ENCODE measurements around the gene ARHGAP23.

Gene ARHGAP23

DNA sequence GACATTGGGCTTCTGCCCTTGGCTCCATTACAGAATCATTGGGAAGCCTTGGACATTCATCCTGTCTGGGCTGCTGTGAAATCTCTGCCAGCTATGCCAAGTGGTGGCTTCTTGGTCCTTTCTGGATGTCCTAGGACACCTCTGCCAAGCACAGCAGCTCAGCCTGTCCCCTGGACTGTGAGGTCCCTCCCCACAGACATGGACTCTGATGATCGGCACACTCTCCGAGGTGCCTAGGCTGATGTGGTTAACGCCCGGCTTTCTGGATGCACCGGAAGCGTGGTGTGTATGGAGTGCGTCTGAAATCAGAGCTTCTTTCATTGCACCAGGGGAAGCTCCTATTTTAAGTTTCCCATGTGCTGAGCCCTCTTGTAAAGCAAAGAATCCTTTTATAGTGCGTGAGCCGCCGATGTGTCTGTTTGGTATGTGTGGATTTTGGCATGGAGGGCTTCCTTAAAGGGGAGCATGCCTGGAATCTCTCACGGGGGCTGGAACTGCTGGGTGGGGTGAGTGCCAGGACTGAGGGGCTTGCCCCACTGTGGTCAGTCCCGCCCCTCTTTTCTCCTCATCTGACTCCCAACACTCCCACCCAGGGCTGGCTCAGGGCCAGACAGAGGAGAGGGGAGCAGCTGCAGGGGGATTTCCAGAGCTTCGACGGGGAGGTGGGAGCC, 7.0 kb upstream of the ARHGAP23 start:
- no peaks in the 10 kb centered on the region for H3K9me3 ChIP-seq (ENCODE audit: control insufficient read depth in 1 of 2, low read length in 2 of 2)
- no peak overlapping the region for H3K27ac ChIP-seq (ENCODE audit: low read depth, low read length)
- no peak overlapping the region for H3K9ac ChIP-seq (ENCODE audit: low read depth in 1 of 2, low read length in 2 of 2)
- peaks cover 6 to 8% of the 10 kb centered on the region in 2 donors for H3K4me1 ChIP-seq (ENCODE audit: control insufficient read depth in 1 of 2, insufficient read depth in 2 of 2, low read length in 2 of 2)
- H3K4me3 ChIP-seq (ENCODE audit: low read depth in 1 of 2, low read length in 2 of 2) = no peak overlapping the region
- no peaks in the 10 kb centered on the region for H3K36me3 ChIP-seq (ENCODE audit: control insufficient read depth in 1 of 2, insufficient read depth in 2 of 2, low read length in 2 of 2)
- H3K27me3 ChIP-seq (ENCODE audit: control insufficient read depth in 1 of 2, insufficient read depth in 2 of 2, low read length in 2 of 2) = peaks cover 36 to 37% of the 10 kb centered on the region in 2 donors

DNA sequence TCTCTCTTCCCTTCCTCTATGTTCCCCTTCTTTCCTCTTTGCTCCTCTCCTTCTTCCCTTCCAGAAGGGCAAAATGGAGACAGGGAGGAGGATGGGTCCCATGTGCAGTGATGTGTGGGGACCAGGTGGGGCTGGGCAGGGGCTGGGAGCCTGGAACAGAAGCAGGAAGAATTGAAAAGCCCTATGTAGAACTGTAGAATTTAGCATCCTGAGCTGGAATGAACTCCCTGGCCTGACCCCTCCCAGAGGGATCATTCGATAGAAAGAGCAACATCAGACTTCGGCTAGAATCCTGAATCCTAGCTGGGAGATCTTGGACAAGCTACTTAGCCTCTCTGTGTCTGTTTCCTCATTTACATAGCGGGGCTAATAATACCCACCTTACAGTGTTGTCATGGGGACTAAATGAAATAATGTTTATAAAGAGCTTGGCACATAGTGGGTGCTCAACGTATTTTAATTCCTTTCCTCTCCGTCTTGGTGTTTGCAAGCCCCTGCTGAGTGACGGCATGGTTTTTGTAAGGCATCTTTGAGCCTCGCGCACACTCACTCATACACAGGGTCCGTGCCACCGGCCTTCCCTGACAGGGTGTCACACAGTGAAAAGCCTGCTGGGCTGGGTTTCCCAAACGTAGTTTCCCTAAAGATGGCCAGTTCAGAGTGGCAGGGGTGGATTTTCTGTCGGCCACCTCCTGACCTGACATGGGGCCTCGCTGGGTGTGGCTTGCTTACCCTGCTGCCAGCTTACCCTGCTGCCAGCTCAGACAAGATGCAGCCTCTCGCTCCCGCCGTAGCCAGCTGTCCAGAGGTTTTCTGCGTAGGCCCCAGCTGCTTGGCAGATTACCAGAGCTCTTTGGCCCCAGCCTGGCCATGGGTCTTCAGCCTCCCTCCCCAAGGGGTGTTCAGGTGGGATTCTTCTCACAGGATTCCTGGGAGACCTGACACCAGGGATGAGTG, 6.1 kb upstream of the ARHGAP23 start:
- Histone ChIP-seq H3K9ac (ENCODE audit: low read depth in 1 of 2, low read length in 2 of 2) (no peak overlapping the region), H3K9me3 (ENCODE audit: control insufficient read depth in 1 of 2, low read length in 2 of 2) (no peaks in the 10 kb centered on the region), H3K4me3 (ENCODE audit: low read depth in 1 of 2, low read length in 2 of 2) (no peak overlapping the region), H3K27me3 (ENCODE audit: control insufficient read depth in 1 of 2, insufficient read depth in 2 of 2, low read length in 2 of 2) (peaks cover 36 to 37% of the 10 kb centered on the region in 2 donors), H3K27ac (ENCODE audit: low read depth, low read length) (no peak overlapping the region), H3K36me3 (ENCODE audit: control insufficient read depth in 1 of 2, insufficient read depth in 2 of 2, low read length in 2 of 2) (no peaks in the 10 kb centered on the region), H3K4me1 (ENCODE audit: control insufficient read depth in 1 of 2, insufficient read depth in 2 of 2, low read length in 2 of 2) (peaks cover 6 to 10% of the 10 kb centered on the region in 2 donors)

DNA sequence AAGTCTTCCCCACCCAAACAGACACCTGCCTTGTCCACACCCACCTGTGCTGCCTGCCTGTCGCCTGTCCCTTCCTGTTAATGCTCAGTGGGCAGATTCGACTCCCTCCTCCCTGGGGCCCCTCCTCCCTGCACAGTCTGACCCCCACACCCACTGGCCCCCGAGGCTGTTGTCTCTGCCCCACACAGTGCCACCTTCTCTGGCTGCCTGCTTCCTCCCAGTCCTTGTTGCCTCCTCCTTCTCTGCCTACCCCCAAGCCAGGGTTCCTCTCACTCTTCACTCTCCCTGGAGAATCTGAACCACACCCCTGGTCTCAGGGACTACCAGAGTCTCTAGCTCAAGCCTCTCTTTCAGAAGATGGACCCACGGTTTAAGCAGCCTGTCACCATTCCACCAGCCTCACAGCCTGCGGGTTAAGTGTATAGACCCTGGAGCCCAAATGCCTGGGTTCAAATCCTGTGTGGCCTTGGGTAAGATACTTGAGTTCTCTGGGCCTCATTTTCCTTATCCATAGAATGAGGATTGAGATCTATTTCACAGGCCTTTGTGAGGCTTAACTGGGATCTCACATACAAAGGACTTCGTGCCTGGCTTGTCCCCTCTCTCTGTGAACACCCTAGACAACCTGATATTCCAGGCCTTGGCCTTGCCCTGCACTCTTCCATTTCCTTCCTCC, 3.8 kb upstream of the ARHGAP23 start:
- no peak overlapping the region for H3K4me3 ChIP-seq (ENCODE audit: low read depth in 1 of 2, low read length in 2 of 2)
- peaks cover 19 to 21% of the 10 kb centered on the region in 2 donors for H3K27me3 ChIP-seq (ENCODE audit: control insufficient read depth in 1 of 2, insufficient read depth in 2 of 2, low read length in 2 of 2)
- no peaks in the 10 kb centered on the region for H3K36me3 ChIP-seq (ENCODE audit: control insufficient read depth in 1 of 2, insufficient read depth in 2 of 2, low read length in 2 of 2)
- H3K9me3 ChIP-seq (ENCODE audit: control insufficient read depth in 1 of 2, low read length in 2 of 2) = no peaks in the 10 kb centered on the region
- H3K9ac ChIP-seq (ENCODE audit: low read depth in 1 of 2, low read length in 2 of 2) = no peak overlapping the region
- H3K4me1 ChIP-seq (ENCODE audit: control insufficient read depth in 1 of 2, insufficient read depth in 2 of 2, low read length in 2 of 2) = peaks cover 13 to 16% of the 10 kb centered on the region in 2 donors
- H3K27ac ChIP-seq (ENCODE audit: low read depth, low read length) = no peak overlapping the region

DNA sequence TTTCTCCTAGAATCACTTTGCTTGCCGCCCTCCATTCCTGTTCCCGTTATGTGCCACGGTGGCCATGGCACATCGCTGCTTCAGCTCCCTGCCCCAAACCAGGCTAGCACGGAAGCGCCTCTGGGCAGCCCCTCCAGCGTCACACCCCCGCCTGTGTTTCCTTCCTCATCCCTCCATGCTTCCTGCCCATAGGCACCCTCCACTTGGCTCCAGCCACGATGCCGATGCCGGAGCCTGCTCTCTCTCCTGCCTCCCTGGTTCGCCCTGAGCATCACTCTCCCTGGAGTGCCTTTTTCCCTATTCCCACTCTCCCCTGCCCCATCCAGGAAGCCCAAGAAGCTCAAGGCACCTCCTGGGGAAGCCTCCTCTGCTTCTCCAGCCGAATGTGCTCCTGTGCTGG, 3.2 kb upstream of the ARHGAP23 start:
- H3K9me3 ChIP-seq (ENCODE audit: control insufficient read depth in 1 of 2, low read length in 2 of 2) = no peaks in the 10 kb centered on the region
- H3K4me1 ChIP-seq (ENCODE audit: control insufficient read depth in 1 of 2, insufficient read depth in 2 of 2, low read length in 2 of 2) = peaks cover 13 to 16% of the 10 kb centered on the region in 2 donors
- no peak overlapping the region for H3K27ac ChIP-seq (ENCODE audit: low read depth, low read length)
- H3K4me3 ChIP-seq (ENCODE audit: low read depth in 1 of 2, low read length in 2 of 2) = no peak overlapping the region
- peaks cover 13 to 15% of the 10 kb centered on the region in 2 donors for H3K27me3 ChIP-seq (ENCODE audit: control insufficient read depth in 1 of 2, insufficient read depth in 2 of 2, low read length in 2 of 2)
- H3K9ac ChIP-seq (ENCODE audit: low read depth in 1 of 2, low read length in 2 of 2) = no peak overlapping the region
- no peaks in the 10 kb centered on the region for H3K36me3 ChIP-seq (ENCODE audit: control insufficient read depth in 1 of 2, insufficient read depth in 2 of 2, low read length in 2 of 2)

DNA sequence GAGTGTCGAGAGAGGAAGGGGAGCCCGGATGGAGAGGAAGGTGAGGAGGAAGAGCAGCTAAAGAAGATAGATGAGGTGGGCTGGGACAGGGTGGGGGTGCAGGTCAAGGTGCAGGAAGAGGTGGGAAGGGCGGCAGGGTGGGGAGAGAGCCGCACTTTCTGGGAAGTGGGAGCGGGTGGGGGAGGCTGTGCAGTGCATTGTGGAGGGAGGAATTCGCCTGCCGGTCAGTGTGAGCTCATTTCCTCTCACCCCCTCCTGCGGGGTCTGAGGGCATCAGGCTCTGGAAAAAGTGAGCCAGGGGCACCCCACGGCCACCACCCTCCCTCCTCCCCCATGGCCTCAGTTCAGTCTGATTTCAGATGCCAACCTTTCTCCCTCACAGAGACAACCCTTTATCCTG, 2.5 kb upstream of the ARHGAP23 start:
- Histone ChIP-seq H3K9ac (ENCODE audit: low read depth in 1 of 2, low read length in 2 of 2) (no peak overlapping the region), H3K4me3 (ENCODE audit: low read depth in 1 of 2, low read length in 2 of 2) (no peak overlapping the region), H3K4me1 (ENCODE audit: control insufficient read depth in 1 of 2, insufficient read depth in 2 of 2, low read length in 2 of 2) (peaks cover 13 to 16% of the 10 kb centered on the region in 2 donors), H3K27me3 (ENCODE audit: control insufficient read depth in 1 of 2, insufficient read depth in 2 of 2, low read length in 2 of 2) (peaks cover 6 to 11% of the 10 kb centered on the region in 2 donors), H3K27ac (ENCODE audit: low read depth, low read length) (no peak overlapping the region), H3K9me3 (ENCODE audit: control insufficient read depth in 1 of 2, low read length in 2 of 2) (no peaks in the 10 kb centered on the region), H3K36me3 (ENCODE audit: control insufficient read depth in 1 of 2, insufficient read depth in 2 of 2, low read length in 2 of 2) (no peaks in the 10 kb centered on the region)

DNA sequence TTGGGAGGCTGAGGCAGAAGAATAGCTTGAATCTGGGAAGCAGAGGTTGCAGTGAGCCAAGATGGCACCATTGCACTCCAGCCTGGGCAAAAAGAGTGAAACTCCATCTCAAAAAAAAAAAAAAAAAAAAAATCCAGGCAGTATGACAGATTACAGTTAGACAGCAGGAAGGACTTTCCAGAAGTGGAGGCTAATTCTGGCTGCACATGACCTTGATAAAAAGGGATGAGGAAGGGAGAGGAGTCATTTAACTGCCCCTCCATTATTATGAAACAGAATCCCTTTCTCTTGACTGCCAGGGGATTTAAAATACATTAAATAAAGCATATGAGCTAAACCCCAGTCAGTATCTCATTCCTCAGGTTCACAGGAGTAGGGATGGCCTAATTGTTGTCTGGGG, 1.8 kb upstream of the ARHGAP23 start:
- Histone ChIP-seq H3K4me3 (ENCODE audit: low read depth in 1 of 2, low read length in 2 of 2) (no peak overlapping the region), H3K27ac (ENCODE audit: low read depth, low read length) (no peak overlapping the region), H3K9me3 (ENCODE audit: control insufficient read depth in 1 of 2, low read length in 2 of 2) (no peaks in the 10 kb centered on the region), H3K27me3 (ENCODE audit: control insufficient read depth in 1 of 2, insufficient read depth in 2 of 2, low read length in 2 of 2) (peaks cover 0 to 6% of the 10 kb centered on the region in 2 donors), H3K9ac (ENCODE audit: low read depth in 1 of 2, low read length in 2 of 2) (no peak overlapping the region), H3K4me1 (ENCODE audit: control insufficient read depth in 1 of 2, insufficient read depth in 2 of 2, low read length in 2 of 2) (peaks cover 8 to 14% of the 10 kb centered on the region in 2 donors), H3K36me3 (ENCODE audit: control insufficient read depth in 1 of 2, insufficient read depth in 2 of 2, low read length in 2 of 2) (no peaks in the 10 kb centered on the region)

DNA sequence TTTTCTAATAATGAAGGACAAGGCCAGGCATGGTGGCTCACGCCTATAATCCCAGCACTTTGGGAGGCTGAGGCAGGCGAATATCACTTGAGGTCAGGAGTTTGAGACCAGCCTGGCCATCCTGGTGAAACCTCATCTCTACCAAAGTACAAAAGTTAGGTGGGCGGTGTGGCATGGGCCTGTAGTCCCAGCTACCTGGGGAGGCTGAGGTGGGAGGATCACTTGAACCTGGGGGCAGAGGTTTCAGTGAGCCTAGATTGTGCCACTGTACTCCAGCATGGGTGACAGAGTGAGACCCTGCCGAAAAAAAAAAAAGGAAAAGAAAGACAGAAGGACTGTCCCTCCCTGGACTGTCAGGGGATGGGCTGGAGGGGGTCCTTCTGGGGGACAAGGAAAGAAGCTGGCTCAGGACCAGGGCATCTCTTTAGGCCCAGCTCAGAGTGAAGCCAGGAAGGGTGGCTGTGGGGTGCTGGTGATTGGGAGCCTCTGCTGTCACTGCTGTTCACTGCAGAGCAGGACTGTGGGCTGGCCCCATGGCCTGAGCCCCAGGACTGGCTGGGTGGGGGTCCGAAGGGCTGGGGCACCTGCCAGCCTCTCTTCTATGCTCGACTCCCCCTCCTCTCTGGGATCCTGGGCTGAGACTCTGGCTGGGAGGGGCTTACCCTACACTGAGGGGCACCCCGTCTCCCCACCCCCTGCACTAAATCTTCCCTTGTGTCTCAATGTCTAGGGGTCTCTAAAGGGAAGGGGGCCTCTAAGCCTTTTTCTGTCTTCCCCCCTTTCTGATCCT, 909 bp upstream of the ARHGAP23 start:
- H3K9ac ChIP-seq (ENCODE audit: low read depth in 1 of 2, low read length in 2 of 2) = peak overlapping the region; percentile 31 to 57
- peak overlapping the region; percentile 65 to 67 for H3K4me3 ChIP-seq (ENCODE audit: low read depth in 1 of 2, low read length in 2 of 2)
- H3K27me3 ChIP-seq (ENCODE audit: control insufficient read depth in 1 of 2, insufficient read depth in 2 of 2, low read length in 2 of 2) = no peaks in the 10 kb centered on the region
- no peaks in the 10 kb centered on the region for H3K36me3 ChIP-seq (ENCODE audit: control insufficient read depth in 1 of 2, insufficient read depth in 2 of 2, low read length in 2 of 2)
- H3K27ac ChIP-seq (ENCODE audit: low read depth, low read length) = no peak overlapping the region
- no peaks in the 10 kb centered on the region for H3K9me3 ChIP-seq (ENCODE audit: control insufficient read depth in 1 of 2, low read length in 2 of 2)
- peaks cover 7 to 11% of the 10 kb centered on the region in 2 donors for H3K4me1 ChIP-seq (ENCODE audit: control insufficient read depth in 1 of 2, insufficient read depth in 2 of 2, low read length in 2 of 2)

DNA sequence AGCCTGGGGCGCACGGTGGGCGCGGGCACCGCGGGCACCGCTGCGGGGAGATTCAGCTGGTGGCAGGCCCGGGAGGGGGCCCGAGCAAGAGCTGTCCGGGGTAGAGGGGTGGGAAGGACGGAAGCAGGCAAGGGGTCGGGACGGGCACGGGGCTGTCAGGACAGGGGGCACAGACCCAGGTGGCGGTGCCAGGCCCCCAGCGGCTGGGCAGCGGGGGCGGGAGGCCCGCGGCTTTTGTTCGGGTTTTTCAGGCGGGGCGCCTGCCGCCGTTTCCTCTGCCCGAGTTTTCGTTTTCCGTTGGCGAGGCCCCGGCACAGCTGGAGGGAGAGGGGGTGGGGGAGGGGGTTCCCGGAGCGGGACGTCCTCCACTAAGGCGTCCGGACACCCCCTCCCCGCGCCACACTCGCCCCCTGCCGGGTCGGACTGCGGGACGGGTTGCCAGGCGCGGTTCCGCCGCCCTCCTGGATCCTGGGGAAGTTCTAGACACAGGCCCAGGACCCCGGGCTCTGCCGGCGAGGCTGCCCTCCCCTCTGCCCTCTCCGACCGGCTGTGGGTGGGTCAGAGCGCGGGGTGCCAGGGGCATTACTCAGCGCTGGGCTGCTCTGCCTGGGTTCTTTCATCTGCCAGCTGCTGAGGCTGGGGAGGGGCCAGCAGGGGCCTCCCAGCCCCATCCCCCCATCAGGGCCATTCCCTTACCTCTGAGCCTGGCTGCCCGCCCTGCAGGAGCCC, 543 bp downstream of the ARHGAP23 start:
- H3K36me3 ChIP-seq (ENCODE audit: control insufficient read depth in 1 of 2, insufficient read depth in 2 of 2, low read length in 2 of 2) = no peaks in the 10 kb centered on the region
- peak overlapping the region; percentile 65 to 73 for H3K4me3 ChIP-seq (ENCODE audit: low read depth in 1 of 2, low read length in 2 of 2)
- H3K4me1 ChIP-seq (ENCODE audit: control insufficient read depth in 1 of 2, insufficient read depth in 2 of 2, low read length in 2 of 2) = peaks cover 7 to 11% of the 10 kb centered on the region in 2 donors
- peak overlapping the region; percentile 28 for H3K27ac ChIP-seq (ENCODE audit: low read depth, low read length)
- no peaks in the 10 kb centered on the region for H3K27me3 ChIP-seq (ENCODE audit: control insufficient read depth in 1 of 2, insufficient read depth in 2 of 2, low read length in 2 of 2)
- peak overlapping the region; percentile 32 to 58 for H3K9ac ChIP-seq (ENCODE audit: low read depth in 1 of 2, low read length in 2 of 2)
- no peaks in the 10 kb centered on the region for H3K9me3 ChIP-seq (ENCODE audit: control insufficient read depth in 1 of 2, low read length in 2 of 2)

DNA sequence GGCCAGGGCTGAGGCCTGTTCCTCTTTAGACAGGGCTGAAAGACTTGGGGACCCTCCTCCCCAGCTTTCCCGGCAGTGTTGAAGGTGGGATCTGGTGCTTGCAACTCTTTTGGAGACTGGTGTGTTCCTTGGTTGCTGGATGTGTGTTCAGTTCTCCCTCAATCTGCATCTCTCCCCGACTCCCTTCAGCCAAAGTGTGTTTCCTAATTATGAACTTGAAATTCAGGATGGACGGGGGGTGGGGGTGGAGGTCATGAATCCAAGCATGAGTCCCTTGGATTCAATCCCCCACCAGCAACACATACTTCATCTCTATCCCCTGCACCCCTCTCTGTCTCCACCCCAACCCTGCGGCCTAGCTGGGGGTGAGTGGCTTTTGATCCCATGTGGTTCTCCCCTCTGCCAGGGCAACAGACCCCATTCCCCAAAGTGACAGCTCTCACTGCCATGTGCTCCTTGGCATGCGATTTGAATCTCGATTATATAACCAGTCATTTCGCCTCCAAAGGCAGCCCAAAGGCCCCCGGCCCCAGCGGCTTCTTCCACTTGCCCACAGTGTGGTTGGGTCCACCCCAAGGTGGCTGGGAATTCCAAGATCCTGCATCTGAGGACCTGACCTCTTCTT, 1.3 kb downstream of the ARHGAP23 start:
- peaks cover 7 to 11% of the 10 kb centered on the region in 2 donors for H3K4me1 ChIP-seq (ENCODE audit: control insufficient read depth in 1 of 2, insufficient read depth in 2 of 2, low read length in 2 of 2)
- H3K27ac ChIP-seq (ENCODE audit: low read depth, low read length) = no peak overlapping the region
- no peaks in the 10 kb centered on the region for H3K9me3 ChIP-seq (ENCODE audit: control insufficient read depth in 1 of 2, low read length in 2 of 2)
- no peaks in the 10 kb centered on the region for H3K36me3 ChIP-seq (ENCODE audit: control insufficient read depth in 1 of 2, insufficient read depth in 2 of 2, low read length in 2 of 2)
- H3K4me3 ChIP-seq (ENCODE audit: low read depth in 1 of 2, low read length in 2 of 2) = peak overlapping the region; percentile 65 to 73
- no peaks in the 10 kb centered on the region for H3K27me3 ChIP-seq (ENCODE audit: control insufficient read depth in 1 of 2, insufficient read depth in 2 of 2, low read length in 2 of 2)
- peak overlapping the region in 1 of 2 donors; percentile 6 for H3K9ac ChIP-seq (ENCODE audit: low read depth in 1 of 2, low read length in 2 of 2)
